H9 (cell line): Measurements from ENCODE around the gene LINC01488. TPM values are rescaled to one million over a fixed set of nuclear protein-coding genes. Genes with fewer than 3 reads are reported as not detected.

ENCODE experiments used
- DNase-seq: peaks from one replicate; pipeline ENCODE4 v3.0.0-alpha.2; 2017
- H2AFZ ChIP-seq: one replicate; pipeline ENCODE4 v1.6.1; 2013; ENCODE audit warnings: mild to moderate bottlenecking, low read length, control low read depth, moderate library complexity
- H2AK5ac ChIP-seq: 2 replicates; pipeline ENCODE4 v1.6.1; 2013; ENCODE audit warnings: low read length, control low read depth, mixed read lengths; ENCODE audit not compliant: insufficient read length
- H2BK120ac ChIP-seq: one replicate; pipeline ENCODE4 v1.6.1; 2013; ENCODE audit warnings: low read depth, mild to moderate bottlenecking, low read length, control low read depth, inconsistent platforms; ENCODE audit not compliant: poor library complexity, severe bottlenecking
- H2BK12ac ChIP-seq: 2 replicates; pipeline ENCODE4 v1.6.1; 2013; ENCODE audit warnings: low read length, control low read depth, mixed read lengths, low read depth; ENCODE audit not compliant: insufficient read length
- H2BK15ac ChIP-seq: 2 replicates; pipeline ENCODE4 v1.6.1; 2013; ENCODE audit warnings: low read depth, low read length, control low read depth
- H2BK20ac ChIP-seq: one replicate; pipeline ENCODE4 v1.6.1; 2013; ENCODE audit warnings: low read depth, mild to moderate bottlenecking, low read length, control low read depth, inconsistent platforms; ENCODE audit not compliant: poor library complexity, severe bottlenecking
- H2BK5ac ChIP-seq: 2 replicates; pipeline ENCODE4 v1.6.1; 2013; ENCODE audit warnings: low read length, control low read depth, mixed read lengths; ENCODE audit not compliant: insufficient read length
- H3K14ac ChIP-seq: 2 replicates; pipeline ENCODE4 v1.6.1; 2013; ENCODE audit warnings: low read length, control low read depth; ENCODE audit not compliant: insufficient read depth
- H3K18ac ChIP-seq: 2 replicates; pipeline ENCODE4 v1.6.1; 2013; ENCODE audit warnings: low read depth, mild to moderate bottlenecking, mixed read lengths, low read length, control low read depth; ENCODE audit not compliant: insufficient read length
- H3K23ac ChIP-seq: 2 replicates; pipeline ENCODE4 v1.6.1; 2013; ENCODE audit warnings: low read length, control low read depth, mixed read lengths, low read depth; ENCODE audit not compliant: insufficient read length
- H3K23me2 ChIP-seq: 2 replicates; pipeline ENCODE4 v1.6.1; 2013; ENCODE audit warnings: low read depth, mild to moderate bottlenecking, mixed read lengths, low read length, control low read depth; ENCODE audit not compliant: insufficient read length, poor library complexity, severe bottlenecking
- H3K27ac ChIP-seq: 2 replicates; pipeline ENCODE4 v1.5.1; 2013; ENCODE audit warnings: low read length, control low read depth, mixed read lengths, low read depth; ENCODE audit not compliant: insufficient read length
- H3K27me3 ChIP-seq: 2 replicates; pipeline ENCODE4 v1.6.1; 2013; ENCODE audit warnings: low read length, control low read depth, inconsistent platforms; ENCODE audit not compliant: insufficient read depth
- H3K4ac ChIP-seq: 2 replicates; pipeline ENCODE4 v1.6.1; 2013; ENCODE audit warnings: low read depth, mild to moderate bottlenecking, control low read depth, inconsistent platforms, low read length, moderate library complexity
- H3K4me1 ChIP-seq: 2 replicates; pipeline ENCODE4 v1.6.1; 2013; ENCODE audit warnings: low read length, control low read depth, inconsistent platforms; ENCODE audit not compliant: insufficient read depth
- H3K4me2 ChIP-seq: 2 replicates; pipeline ENCODE4 v1.6.1; 2013; ENCODE audit warnings: low read length, control low read depth, mixed read lengths; ENCODE audit not compliant: insufficient read length, insufficient read depth
- H3K56ac ChIP-seq: 2 replicates; pipeline ENCODE4 v1.6.1; 2013; ENCODE audit warnings: low read depth, mild to moderate bottlenecking, mixed read lengths, low read length, control low read depth; ENCODE audit not compliant: insufficient read length
- H3K79me1 ChIP-seq: 2 replicates; pipeline ENCODE4 v1.6.1; 2013; ENCODE audit warnings: low read depth, mild to moderate bottlenecking, moderate library complexity, low read length, control low read depth, inconsistent platforms; ENCODE audit not compliant: insufficient read depth, poor library complexity, severe bottlenecking
- H3K79me2 ChIP-seq: 2 replicates; pipeline ENCODE4 v1.6.1; 2013; ENCODE audit warnings: low read length, control low read depth, inconsistent platforms; ENCODE audit not compliant: insufficient read depth
- H3K9ac ChIP-seq: 2 replicates; pipeline ENCODE4 v1.6.1; 2013; ENCODE audit warnings: low read length, control low read depth, mixed read lengths; ENCODE audit not compliant: insufficient read length; ENCODE audit errors: extremely low read depth
- H3K9me3 ChIP-seq: one replicate; pipeline ENCODE4 v1.6.1; 2013; ENCODE audit warnings: low read depth, low read length, inconsistent platforms; ENCODE audit not compliant: control insufficient read depth
- H3T11ph ChIP-seq: one replicate; pipeline ENCODE4 v1.6.1; 2013; ENCODE audit warnings: mild to moderate bottlenecking, low read length, control low read depth, inconsistent platforms
- H4K20me1 ChIP-seq: one replicate; pipeline ENCODE4 v1.6.1; 2013; ENCODE audit not compliant: control insufficient read depth, insufficient read length, insufficient read depth
- H4K5ac ChIP-seq: 2 replicates; pipeline ENCODE4 v1.6.1; 2013; ENCODE audit warnings: low read depth, mild to moderate bottlenecking, mixed read lengths, low read length, control low read depth; ENCODE audit not compliant: insufficient read length
- H4K8ac ChIP-seq: replicated peaks from 2 replicates; pipeline ENCODE4 v1.6.1; 2013; ENCODE audit warnings: low read length, control low read depth, mixed read lengths, low read depth; ENCODE audit not compliant: insufficient read length
- H4K91ac ChIP-seq: 2 replicates; pipeline ENCODE4 v1.6.1; 2013; ENCODE audit warnings: low read depth, mild to moderate bottlenecking, moderate library complexity, mixed read lengths, low read length, control low read depth; ENCODE audit not compliant: insufficient read length
- H3K27ac Mint-ChIP-seq, 3 experiments: 2 replicates in 2 of 3; 3 replicates in 1 of 3; pipeline ENCODE4 v1.8.0; 2020 to 2021; ENCODE audit warnings: mixed read lengths in 3 of 3, mild to moderate bottlenecking in 1 of 3, moderate library complexity in 1 of 3
- H3K27me3 Mint-ChIP-seq: 2 replicates; pipeline ENCODE4 v1.8.0; 2021; ENCODE audit warnings: low read depth, mild to moderate bottlenecking, moderate library complexity, mixed read lengths
- H3K36me3 Mint-ChIP-seq, 3 experiments: 2 replicates in 2 of 3; 3 replicates in 1 of 3; pipeline ENCODE4 v1.8.0; 2020 to 2021; ENCODE audit warnings: low read depth in 3 of 3, mixed read lengths in 3 of 3; ENCODE audit not compliant: insufficient read depth in 1 of 3
- H3K4me1 Mint-ChIP-seq, 2 experiments: 2 replicates each; pipeline ENCODE4 v1.8.0; 2020; ENCODE audit warnings: mixed read lengths in 2 of 2
- H3K4me3 Mint-ChIP-seq, 2 experiments: 2 replicates in 1 of 2; 3 replicates in 1 of 2; pipeline ENCODE4 v1.8.0; 2020 to 2021; ENCODE audit warnings: mild to moderate bottlenecking in 2 of 2, mixed read lengths in 2 of 2, moderate library complexity in 1 of 2
- H3K9me3 Mint-ChIP-seq, 2 experiments: 2 replicates in 1 of 2; 3 replicates in 1 of 2; pipeline ENCODE4 v1.8.0; 2020; ENCODE audit warnings: mild to moderate bottlenecking in 2 of 2, mixed read lengths in 2 of 2, moderate library complexity in 1 of 2
- WGBS: extraction: QIAGEN DNeasy Blood & Tissue Kit; methylation state at CpG from one replicate; pipeline ENCODE4 v1.1.7; 2013; ENCODE audit warnings: missing lambda C conversion rate, low lambda C conversion rate, mixed read lengths; ENCODE audit not compliant: insufficient read length; ENCODE audit errors: extremely low coverage; 5-methylcytosine and 5-hydroxymethylcytosine counted together
- total RNA-seq: library from RNA; stranded (reverse); gene quantifications from 2 replicates; pipeline ENCODE4 v1.2.1, GENCODE V29; 2021
- TF ChIP-seq, protein P1 (sequence below): fragments of 200-600 bp; sonication (generic); conservative IDR thresholded peaks from 3 replicates; pipeline ENCODE4 v1.8.0; 2021; ENCODE audit warnings: antibody characterized with exemption, mild to moderate bottlenecking

LINC01488 gene
- total RNA-seq, 1 experiment from 2014 or later: not detected

DNA sequence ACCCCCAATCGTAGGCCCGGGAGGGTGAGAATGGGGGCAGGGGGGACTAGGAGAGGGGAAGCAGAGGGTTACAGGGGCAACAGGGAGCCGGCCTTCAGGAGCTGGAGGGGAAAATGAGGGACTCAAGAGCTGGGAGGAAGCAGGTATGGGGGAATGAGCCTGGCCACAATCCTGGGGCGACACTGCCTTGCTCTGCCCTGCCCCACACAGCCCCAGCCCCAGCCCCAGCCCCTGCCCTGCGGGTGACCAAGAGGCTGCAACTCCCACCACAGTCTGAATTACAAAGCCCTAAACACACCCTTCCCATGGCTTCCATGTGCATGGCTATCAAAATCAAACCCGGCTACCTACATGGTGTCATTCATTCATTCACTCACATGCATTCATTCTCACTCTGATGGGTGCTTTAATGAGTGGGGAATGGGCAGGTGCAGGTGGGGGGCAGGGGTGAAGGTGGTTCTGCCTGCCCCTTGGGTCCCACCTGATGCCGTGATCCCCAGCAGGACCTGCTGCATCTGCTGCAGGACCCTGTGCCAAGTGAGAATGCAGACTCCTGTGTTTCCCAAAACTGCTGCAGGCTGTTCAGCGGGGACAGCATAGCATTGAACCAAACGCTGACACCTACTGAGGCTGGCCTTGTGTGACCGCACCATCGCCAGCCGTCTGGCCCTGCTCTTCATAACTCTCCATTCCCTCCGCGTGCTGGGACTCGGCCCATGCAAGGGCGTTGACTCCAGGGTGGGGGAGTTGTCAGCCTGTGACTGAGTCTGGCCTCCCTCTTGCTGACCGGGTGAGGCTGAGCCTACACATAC, 9.5 kb upstream of the LINC01488 start:
- Mint-ChIP-seq H3K36me3 (peaks cover 6 to 8% (median 8%) of the 10 kb centered on the region in 3 experiments; a peak in 6 of 7 replicates), H3K27me3 (peaks cover 54% of the 10 kb centered on the region), H3K4me3 (no peak overlapping the region), H3K27ac (no peak overlapping the region), H3K4me1 (peaks cover 26 to 27% of the 10 kb centered on the region in 2 experiments), H3K9me3 (peaks cover 7% of the 10 kb centered on the region in 2 experiments; a peak in 4 of 5 replicates)
- Histone ChIP-seq H4K20me1 (no peaks in the 10 kb centered on the region), H2AFZ (no peak overlapping the region), H4K91ac (no peak overlapping the region), H3K9ac (no peak overlapping the region), H3K14ac (peak overlapping the region; percentile 18; the same call in 1 of the 2 replicates), H2AK5ac (no peak overlapping the region), H3K23me2 (no peaks in the 10 kb centered on the region), H3K4ac (no peak overlapping the region), H3K27ac (no peak overlapping the region), H3K18ac (no peak overlapping the region), H3T11ph (no peak overlapping the region), H3K23ac (no peak overlapping the region), H2BK5ac (no peak overlapping the region), H3K9me3 (no peaks in the 10 kb centered on the region), H3K27me3 (no peaks in the 10 kb centered on the region), H4K5ac (no peak overlapping the region), H3K79me1 (no peaks in the 10 kb centered on the region), H2BK15ac (no peak overlapping the region), H3K79me2 (no peaks in the 10 kb centered on the region), H2BK120ac (no peak overlapping the region), H2BK12ac (no peak overlapping the region), H2BK20ac (no peak overlapping the region), H3K4me2 (no peak overlapping the region), H4K8ac (no peak overlapping the region), H3K56ac (no peak overlapping the region), H3K4me1 (0 out of 2 replicates have a peak, but pooled peaks cover under 1% of the 10 kb centered on the region)
- DNase-seq: no peak
- TF ChIP-seq, protein P1, sequence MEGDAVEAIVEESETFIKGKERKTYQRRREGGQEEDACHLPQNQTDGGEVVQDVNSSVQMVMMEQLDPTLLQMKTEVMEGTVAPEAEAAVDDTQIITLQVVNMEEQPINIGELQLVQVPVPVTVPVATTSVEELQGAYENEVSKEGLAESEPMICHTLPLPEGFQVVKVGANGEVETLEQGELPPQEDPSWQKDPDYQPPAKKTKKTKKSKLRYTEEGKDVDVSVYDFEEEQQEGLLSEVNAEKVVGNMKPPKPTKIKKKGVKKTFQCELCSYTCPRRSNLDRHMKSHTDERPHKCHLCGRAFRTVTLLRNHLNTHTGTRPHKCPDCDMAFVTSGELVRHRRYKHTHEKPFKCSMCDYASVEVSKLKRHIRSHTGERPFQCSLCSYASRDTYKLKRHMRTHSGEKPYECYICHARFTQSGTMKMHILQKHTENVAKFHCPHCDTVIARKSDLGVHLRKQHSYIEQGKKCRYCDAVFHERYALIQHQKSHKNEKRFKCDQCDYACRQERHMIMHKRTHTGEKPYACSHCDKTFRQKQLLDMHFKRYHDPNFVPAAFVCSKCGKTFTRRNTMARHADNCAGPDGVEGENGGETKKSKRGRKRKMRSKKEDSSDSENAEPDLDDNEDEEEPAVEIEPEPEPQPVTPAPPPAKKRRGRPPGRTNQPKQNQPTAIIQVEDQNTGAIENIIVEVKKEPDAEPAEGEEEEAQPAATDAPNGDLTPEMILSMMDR: no peak
- no CpG with 5 or more reads among the region's 17 CpGs for WGBS
